Cardiac muscle cell (in vitro differentiated cells and primary cell): ENCODE results near the gene GATD1. TPM values are rescaled to one million over a fixed set of nuclear protein-coding genes. Genes with fewer than 3 reads are reported as not detected.

Source experiments
- DNase-seq, 2 donors: peaks; one replicate each; pipeline versions ENCODE4 v3.0.0 to v3.0.0-alpha.2; 2010 to 2017; ENCODE audit warnings: low read depth in 1 of 2, low spot score in 1 of 2
- H3K27ac ChIP-seq: fragments of 200-600 bp; sonication (generic); 2 replicates; pipeline ENCODE4 v1.5.1; 2016
- H3K27me3 ChIP-seq: fragments of 200-600 bp; sonication (generic); 2 replicates; pipeline ENCODE4 v1.6.0; 2016; ENCODE audit warnings: control low read depth
- H3K36me3 ChIP-seq: fragments of 200-600 bp; sonication (generic); 2 replicates; pipeline ENCODE4 v1.5.1; 2016; ENCODE audit warnings: control low read depth
- H3K4me1 ChIP-seq: fragments of 200-600 bp; sonication (generic); 2 replicates; pipeline ENCODE4 v1.8.1; 2017; ENCODE audit warnings: low read depth, mild to moderate bottlenecking, mixed run types
- H3K4me3 ChIP-seq: fragments of 200-600 bp; sonication (generic); 2 replicates; pipeline ENCODE4 v1.5.1; 2016; ENCODE audit warnings: mild to moderate bottlenecking
- H3K9me3 ChIP-seq: fragments of 200-600 bp; sonication (generic); 2 replicates; pipeline ENCODE4 v1.5.1; 2017; ENCODE audit warnings: low read depth, mild to moderate bottlenecking, control low read depth
- polyA plus RNA-seq: library from polyadenylated mRNA; unstranded; fragments of >200 nt; fragmentation: Nextera tagmentation; extraction: Ambion mirVana; gene quantifications from 2 replicates; pipeline ENCODE4 v1.2.1, GENCODE V29; 2016
- total RNA-seq: library from RNA; depleted of rRNA; stranded (reverse); fragments of >200 nt; gene quantifications from 2 replicates; pipeline ENCODE4 v1.2.3, GENCODE V29; 2016
- TF ChIP-seq, protein P1 (sequence below): IDR thresholded peaks from 2 replicates; pipeline ENCODE4 v1.5.1; 2012; ENCODE audit warnings: low read depth, mild to moderate bottlenecking, low read length

The GATD1 gene
- total and polyA plus RNA-seq, 2 experiments from 2014 or later, result 60.4 to 64.1 TPM

DNA sequence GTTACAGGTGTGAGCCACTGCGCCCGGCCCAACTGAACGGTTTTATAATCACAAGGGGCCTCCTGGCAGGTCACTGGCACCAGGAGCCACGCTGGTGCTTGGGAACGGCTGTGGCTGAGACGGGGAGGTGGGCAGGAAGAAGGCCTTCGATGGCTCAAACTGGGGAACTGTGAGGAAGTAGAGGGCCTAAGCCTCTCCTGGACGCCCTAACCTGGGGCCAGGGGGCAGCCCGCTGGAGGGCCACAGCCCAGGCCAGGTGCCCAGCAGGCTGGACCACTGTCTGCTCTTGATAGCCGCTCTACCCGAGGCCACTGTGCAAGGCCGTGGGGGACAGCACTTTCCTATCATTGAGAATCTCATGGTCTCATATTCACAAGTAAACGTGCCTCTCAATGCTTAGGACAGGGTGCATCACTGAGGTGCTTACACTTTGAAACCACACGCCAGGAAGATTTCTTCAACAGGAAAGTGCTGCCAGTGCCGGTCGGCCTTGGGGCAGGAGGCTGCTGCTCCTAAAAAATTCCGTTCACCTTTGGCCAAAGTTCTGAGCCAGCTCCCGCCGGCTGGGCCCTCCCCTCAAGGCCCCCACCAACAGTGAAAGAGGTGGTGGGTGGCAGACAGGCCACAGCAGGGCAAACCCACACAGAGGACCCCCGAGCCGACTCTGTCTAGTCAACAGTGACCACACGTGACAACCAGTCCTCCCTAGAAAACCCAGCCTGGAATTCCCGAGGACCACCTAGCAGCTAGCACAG, 7.2 kb downstream of the GATD1 start:
- Histone ChIP-seq H3K4me1 (no peaks in the 10 kb centered on the region), H3K4me3 (no peak overlapping the region), H3K27ac (no peak overlapping the region), H3K36me3 (peaks cover 16% of the 10 kb centered on the region), H3K9me3 (no peaks in the 10 kb centered on the region), H3K27me3 (no peaks in the 10 kb centered on the region)
- no peak for DNase-seq
- TF ChIP-seq, protein P1, sequence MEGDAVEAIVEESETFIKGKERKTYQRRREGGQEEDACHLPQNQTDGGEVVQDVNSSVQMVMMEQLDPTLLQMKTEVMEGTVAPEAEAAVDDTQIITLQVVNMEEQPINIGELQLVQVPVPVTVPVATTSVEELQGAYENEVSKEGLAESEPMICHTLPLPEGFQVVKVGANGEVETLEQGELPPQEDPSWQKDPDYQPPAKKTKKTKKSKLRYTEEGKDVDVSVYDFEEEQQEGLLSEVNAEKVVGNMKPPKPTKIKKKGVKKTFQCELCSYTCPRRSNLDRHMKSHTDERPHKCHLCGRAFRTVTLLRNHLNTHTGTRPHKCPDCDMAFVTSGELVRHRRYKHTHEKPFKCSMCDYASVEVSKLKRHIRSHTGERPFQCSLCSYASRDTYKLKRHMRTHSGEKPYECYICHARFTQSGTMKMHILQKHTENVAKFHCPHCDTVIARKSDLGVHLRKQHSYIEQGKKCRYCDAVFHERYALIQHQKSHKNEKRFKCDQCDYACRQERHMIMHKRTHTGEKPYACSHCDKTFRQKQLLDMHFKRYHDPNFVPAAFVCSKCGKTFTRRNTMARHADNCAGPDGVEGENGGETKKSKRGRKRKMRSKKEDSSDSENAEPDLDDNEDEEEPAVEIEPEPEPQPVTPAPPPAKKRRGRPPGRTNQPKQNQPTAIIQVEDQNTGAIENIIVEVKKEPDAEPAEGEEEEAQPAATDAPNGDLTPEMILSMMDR, result no peak

DNA sequence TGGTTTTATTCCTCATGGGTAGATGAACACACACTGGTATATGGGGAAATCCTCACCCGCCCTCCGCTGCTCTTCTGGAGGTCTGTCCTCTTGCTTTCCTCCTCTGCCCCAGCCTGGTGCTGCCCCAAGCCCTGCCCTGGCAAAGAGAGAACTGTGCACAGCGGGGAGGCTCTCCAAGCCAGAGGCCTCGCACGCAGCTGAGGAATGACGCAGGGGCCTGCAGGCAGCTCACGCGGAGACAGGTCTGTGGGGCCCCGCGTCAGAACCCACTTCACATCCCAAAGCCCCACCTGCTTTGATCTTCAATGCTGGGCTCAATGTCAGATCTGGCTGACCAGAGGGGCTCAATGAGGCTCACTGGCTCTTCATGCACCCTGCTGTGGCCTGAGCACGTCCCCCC, 10.0 kb downstream of the GATD1 start:
- Histone ChIP-seq H3K36me3 (peaks cover 20% of the 10 kb centered on the region), H3K9me3 (no peaks in the 10 kb centered on the region), H3K4me1 (no peaks in the 10 kb centered on the region), H3K27me3 (no peaks in the 10 kb centered on the region), H3K4me3 (no peak overlapping the region), H3K27ac (no peak overlapping the region)
- TF ChIP-seq, protein P1, result no peak
- DNase-seq, result no peak

DNA sequence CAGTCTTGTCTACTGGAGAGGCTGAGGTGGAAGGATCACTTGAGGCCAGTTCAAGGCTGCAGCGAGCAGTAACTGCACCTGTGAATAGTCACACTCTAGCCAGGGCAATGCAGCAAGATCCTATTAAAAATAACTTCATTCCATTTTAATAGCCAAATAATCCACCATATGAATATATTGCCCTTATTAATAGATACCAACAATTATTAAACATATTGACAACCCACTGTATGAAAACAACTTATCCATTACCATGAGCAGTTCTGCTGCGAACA, 10.4 kb downstream of the GATD1 start:
- no peak for DNase-seq
- TF ChIP-seq, protein P1, result no peak
- H3K27ac ChIP-seq, result no peak overlapping the region
- peaks cover 22% of the 10 kb centered on the region for H3K36me3 ChIP-seq
- no peaks in the 10 kb centered on the region for H3K4me1 ChIP-seq
- H3K27me3 ChIP-seq, result no peaks in the 10 kb centered on the region
- no peaks in the 10 kb centered on the region for H3K9me3 ChIP-seq
- H3K4me3 ChIP-seq, result no peak overlapping the region

DNA sequence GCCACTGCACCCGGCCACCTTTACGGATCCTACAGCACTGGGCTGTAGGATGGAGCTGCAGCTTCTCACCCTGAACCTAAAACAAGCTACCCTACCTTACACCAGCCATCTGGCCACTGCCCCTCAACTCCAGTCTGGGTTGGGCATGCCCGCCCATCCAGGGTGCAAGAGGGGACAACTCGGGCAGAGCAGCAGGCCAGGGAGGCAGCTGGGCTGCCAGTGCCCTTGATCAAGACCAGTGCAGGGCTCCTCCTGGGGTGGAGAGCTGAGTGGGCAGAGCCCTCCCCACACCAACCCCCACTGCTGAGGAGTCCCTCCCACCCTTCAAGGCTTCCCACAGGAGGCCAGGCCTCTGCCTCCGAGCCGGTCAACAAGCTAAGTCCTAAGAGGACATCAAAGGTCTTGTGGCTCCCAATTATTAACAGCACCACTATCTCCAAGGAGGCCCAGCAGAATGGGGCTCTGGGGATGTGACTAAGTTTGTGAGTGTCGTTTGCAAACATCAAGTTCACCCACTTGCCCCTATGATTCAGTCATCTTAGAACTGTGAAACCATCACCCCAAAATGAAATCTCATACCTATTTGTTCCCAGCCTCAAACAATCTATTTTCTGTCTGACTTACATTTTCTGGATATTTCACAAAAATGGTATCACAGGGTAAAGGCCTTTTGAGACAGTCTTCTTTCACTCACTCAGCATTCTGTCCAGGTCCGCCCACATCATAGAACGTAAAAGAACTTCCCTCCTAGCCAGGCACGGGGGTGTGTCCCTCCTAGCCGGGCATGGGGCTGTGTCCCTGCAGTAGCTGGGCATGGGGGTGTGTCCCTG, 11.0 kb downstream of the GATD1 start:
- no peaks in the 10 kb centered on the region for H3K4me1 ChIP-seq
- H3K36me3 ChIP-seq, result peaks cover 22% of the 10 kb centered on the region
- no peak overlapping the region for H3K4me3 ChIP-seq
- TF ChIP-seq, protein P1, result no peak
- no peaks in the 10 kb centered on the region for H3K9me3 ChIP-seq
- H3K27me3 ChIP-seq, result no peaks in the 10 kb centered on the region
- DNase-seq, result no peak
- peak overlapping the region; percentile 22 for H3K27ac ChIP-seq

DNA sequence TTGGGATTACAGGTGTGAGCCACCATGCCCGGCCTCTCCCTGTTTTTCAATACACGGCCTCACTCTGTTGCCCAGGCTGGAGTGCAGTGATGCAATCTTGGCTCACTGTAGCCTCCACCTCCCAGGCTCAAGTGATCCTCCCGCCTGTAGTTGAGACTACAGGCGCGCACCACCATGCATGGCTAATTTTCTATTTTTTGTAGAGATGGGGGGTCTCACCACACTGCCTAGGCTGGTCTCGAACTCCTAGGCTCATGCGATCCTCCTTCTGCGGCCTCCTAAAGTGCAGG, 11.5 kb downstream of the GATD1 start:
- Histone ChIP-seq H3K4me3 (no peak overlapping the region), H3K4me1 (no peaks in the 10 kb centered on the region), H3K27ac (peak overlapping the region; percentile 22), H3K27me3 (no peaks in the 10 kb centered on the region), H3K36me3 (peaks cover 18% of the 10 kb centered on the region), H3K9me3 (no peaks in the 10 kb centered on the region)
- DNase-seq, result no peak
- TF ChIP-seq, protein P1, result no peak
